Measurements from ENCODE around the gene GHR.

GHR gene

GRCh38 chr5:42621242-42621641 is 198.0 kb downstream of the GHR start:
- no peak overlapping the region for H3K27ac ChIP-seq
- TF ChIP-seq, protein P1, sequence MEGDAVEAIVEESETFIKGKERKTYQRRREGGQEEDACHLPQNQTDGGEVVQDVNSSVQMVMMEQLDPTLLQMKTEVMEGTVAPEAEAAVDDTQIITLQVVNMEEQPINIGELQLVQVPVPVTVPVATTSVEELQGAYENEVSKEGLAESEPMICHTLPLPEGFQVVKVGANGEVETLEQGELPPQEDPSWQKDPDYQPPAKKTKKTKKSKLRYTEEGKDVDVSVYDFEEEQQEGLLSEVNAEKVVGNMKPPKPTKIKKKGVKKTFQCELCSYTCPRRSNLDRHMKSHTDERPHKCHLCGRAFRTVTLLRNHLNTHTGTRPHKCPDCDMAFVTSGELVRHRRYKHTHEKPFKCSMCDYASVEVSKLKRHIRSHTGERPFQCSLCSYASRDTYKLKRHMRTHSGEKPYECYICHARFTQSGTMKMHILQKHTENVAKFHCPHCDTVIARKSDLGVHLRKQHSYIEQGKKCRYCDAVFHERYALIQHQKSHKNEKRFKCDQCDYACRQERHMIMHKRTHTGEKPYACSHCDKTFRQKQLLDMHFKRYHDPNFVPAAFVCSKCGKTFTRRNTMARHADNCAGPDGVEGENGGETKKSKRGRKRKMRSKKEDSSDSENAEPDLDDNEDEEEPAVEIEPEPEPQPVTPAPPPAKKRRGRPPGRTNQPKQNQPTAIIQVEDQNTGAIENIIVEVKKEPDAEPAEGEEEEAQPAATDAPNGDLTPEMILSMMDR (conservative IDR thresholded peaks at IDR 0.05; ENCODE audit: low read depth), result no peak
- POLR2A ChIA-PET (ENCODE audit: low non-redundant PET), result no interaction called here
- DNase-seq (ENCODE audit: low spot score), result no peak
- CTCF ChIA-PET, result no interaction called here

DNA sequence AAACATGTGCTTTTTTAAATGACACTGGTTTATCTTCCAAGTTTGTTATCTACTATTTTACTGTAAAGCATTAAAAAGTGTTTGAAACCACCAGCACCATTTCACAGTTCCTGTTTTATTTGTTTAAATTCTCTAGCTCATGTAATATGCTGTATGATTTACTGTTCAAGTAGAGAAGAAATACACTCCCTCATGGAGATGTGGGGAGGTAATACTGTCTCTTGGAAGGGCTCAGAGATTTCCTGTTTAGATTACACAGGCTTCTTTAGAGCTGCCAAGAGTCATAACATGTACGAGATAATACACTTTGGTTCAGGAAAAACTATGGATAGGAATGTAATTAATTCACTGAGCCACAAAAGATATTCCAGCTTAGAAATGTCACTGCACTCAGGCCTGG is 198.4 kb downstream of the GHR start:
- ChIA-PET POLR2A (ENCODE audit: low non-redundant PET) (no interaction called here), CTCF (no interaction called here)
- DNase-seq (ENCODE audit: low spot score), result no peak
- no peak overlapping the region for H3K27ac ChIP-seq
- TF ChIP-seq, protein P1 (conservative IDR thresholded peaks at IDR 0.05; ENCODE audit: low read depth), result no peak

- CTCF ChIA-PET, result interaction anchor here (0.6 kb wide), 1 partner anchor 11 kb away, joined by 3 read pairs; no protein-coding TSS in a partner anchor
- no peak for DNase-seq (ENCODE audit: low spot score)
Measured at GRCh38 chr5:42624912-42625311, 201.7 kb downstream of the GHR start.

GRCh38 chr5:42626462-42626861 is 203.2 kb downstream of the GHR start:
- CTCF ChIA-PET, result no interaction called here
- H3K27ac ChIP-seq, result no peak overlapping the region
- POLR2A ChIA-PET (ENCODE audit: low non-redundant PET), result no interaction called here
- DNase-seq (ENCODE audit: low spot score), result no peak
- TF ChIP-seq, protein P1 (conservative IDR thresholded peaks at IDR 0.05; ENCODE audit: low read depth), result no peak

More at GRCh38 chr5:42624912-42625311, 201.7 kb downstream of the GHR start:
- H3K27ac ChIP-seq, result no peak overlapping the region
- TF ChIP-seq, protein P1 (conservative IDR thresholded peaks at IDR 0.05; ENCODE audit: low read depth), result no peak
- POLR2A ChIA-PET (ENCODE audit: low non-redundant PET), result no interaction called here

DNA sequence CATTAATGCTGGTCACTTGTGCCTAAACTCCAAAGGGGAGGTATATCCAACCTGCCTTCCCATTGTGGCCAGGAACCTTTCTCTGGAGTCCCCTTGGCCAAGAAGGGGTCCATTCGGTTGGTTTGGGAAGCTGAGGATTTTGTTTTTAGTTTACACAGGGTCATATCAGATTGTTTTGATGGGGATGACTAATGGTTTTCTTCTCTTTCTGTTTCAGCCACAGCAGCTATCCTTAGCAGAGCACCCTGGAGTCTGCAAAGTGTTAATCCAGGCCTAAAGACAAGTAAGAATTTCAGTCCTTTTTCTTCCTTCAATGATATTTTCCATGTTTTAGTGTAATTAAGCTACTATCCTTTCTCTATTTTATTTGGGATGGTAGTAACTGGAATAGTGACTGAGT is 205.6 kb downstream of the GHR start:
- DNase-seq (ENCODE audit: low spot score), result no peak
- ChIA-PET POLR2A (ENCODE audit: low non-redundant PET) (no interaction called here), CTCF (no interaction called here)
- TF ChIP-seq, protein P1 (conservative IDR thresholded peaks at IDR 0.05; ENCODE audit: low read depth), result no peak
- H3K27ac ChIP-seq, result no peak overlapping the region

DNA sequence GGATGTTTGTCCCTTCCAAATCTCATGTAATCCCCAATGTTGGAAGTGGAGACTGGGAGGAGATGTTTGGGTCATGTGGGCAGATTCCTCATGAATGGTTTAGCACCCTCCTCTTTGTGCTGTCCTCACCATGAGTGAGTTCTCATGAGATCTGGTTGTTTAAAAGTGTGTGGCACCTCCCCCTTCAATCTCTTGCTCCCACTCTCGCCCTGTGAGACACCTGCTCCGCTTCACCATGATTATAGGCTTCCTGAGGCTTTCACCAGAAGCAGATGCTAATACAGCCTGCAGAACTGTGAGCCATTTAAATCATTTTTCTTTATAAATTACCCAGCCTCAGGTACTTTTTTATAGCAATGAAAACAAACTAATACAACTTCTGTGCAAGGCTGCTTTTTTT is 206.0 kb downstream of the GHR start:
- TF ChIP-seq, protein P1 (conservative IDR thresholded peaks at IDR 0.05; ENCODE audit: low read depth), result no peak
- DNase-seq (ENCODE audit: low spot score), result no peak
- ChIA-PET CTCF (no interaction called here), POLR2A (ENCODE audit: low non-redundant PET) (no interaction called here)
- no peak overlapping the region for H3K27ac ChIP-seq

DNA sequence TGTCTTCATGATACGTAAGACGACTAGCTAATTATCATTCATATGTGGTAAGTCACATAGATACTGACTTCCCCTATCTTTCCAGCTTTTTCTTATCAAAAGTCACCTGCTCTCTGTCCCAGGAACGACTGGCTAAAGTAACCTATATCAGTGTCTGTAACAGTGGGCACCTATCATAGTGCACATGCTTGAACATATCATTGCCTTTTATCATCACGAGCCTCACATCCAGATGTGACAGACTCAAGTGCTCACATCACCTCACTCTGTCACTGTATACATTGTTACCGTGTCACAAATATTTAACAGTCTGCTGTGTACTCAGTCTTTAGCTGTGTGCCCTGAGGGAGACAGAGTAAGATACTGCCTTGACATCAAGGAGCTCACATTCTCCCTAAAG is 208.0 kb downstream of the GHR start:
- POLR2A ChIA-PET (ENCODE audit: low non-redundant PET), result no interaction called here
- CTCF ChIA-PET, result interaction anchor here (0.5 to 0.6 kb wide), 2 partner anchors 44 to 72 kb away, joined by 3 read pairs; no protein-coding TSS in a partner anchor
- TF ChIP-seq, protein P1 (conservative IDR thresholded peaks at IDR 0.05; ENCODE audit: low read depth), result no peak
- H3K27ac ChIP-seq, result no peak overlapping the region
- DNase-seq (ENCODE audit: low spot score), result no peak
